ENCODE measurements around the gene FNDC3B.

FNDC3B gene

DNA sequence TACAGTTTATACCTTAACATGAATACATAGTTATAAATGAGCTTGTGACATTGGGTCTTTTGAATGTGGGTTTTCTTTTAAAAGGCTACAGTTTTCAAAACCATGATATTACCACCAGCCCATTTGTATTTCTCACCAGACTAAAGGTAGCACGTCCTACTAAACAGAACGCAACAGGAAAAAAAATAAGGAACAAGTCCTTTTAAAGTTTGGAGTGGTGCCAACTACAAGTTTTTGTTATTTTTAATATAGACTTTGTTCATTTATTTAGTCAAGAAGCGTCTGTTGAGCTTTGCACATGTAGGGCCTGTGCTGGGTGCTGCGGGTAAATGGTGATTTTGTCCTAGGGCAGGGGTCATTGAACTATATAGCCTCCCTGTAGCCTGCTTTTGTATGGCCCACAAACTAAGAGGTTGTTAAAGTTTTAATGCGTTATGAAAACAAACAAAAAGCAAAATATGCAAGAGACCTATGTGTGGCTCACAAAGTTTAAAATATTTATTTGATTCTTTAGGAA, 244.5 kb downstream of the FNDC3B start:
- DNase-seq (ENCODE audit: low read depth in 3 of 3) = no peak

DNA sequence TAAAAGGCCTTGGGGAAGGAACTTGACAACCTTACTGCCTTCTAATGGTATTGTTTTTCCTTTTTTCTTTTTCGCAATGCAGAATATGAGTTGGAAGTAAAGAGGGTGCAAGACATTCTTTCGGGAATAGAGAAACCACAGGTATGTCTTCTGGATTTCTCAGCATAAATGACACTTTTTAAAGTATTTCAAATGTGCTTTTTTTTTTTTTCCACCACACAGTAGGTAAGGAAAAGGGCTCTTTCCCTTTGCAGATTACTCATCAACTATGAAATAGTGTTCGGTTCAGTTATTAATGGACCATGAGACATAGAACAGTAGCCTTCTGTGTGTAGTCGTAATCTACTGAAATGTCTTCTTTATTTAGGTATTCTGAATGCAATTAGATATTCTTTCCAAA, 246.5 kb downstream of the FNDC3B start:
- DNase-seq (ENCODE audit: low read depth in 3 of 3) = no peak

GRCh38 chr3:172286548-172287148, 247.3 kb downstream of the FNDC3B start:
- DNase-seq (ENCODE audit: low read depth in 3 of 3) = no peak

- DNase-seq (ENCODE audit: low read depth in 3 of 3) = no peak
These were observed 248.6 kb downstream of the FNDC3B start for GRCh38 chr3:172287937-172288477.

DNA sequence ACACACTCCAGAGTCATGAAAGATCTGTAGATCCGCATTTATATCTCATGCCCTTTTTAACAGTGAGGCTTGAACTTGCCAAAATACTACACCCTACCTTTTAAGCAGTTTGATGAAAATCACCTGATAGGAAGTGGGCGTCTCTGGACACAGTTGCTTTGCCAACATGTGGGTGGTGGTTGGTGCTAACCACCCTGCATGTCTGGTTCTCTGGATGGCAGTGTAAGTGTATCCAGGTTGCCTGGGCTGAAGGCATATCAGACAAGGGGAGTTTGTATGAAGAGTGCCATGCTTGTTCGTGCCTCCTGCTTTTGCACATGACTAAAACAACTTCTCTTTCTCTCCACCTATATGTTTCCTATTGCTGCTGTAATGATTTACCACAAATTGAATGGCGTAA, 249.3 kb downstream of the FNDC3B start:
- no peak for DNase-seq (ENCODE audit: low read depth in 3 of 3)

- DNase-seq (ENCODE audit: low read depth in 3 of 3) = no peak
These were observed 250.2 kb downstream of the FNDC3B start for GRCh38 chr3:172289583-172289982.

DNA sequence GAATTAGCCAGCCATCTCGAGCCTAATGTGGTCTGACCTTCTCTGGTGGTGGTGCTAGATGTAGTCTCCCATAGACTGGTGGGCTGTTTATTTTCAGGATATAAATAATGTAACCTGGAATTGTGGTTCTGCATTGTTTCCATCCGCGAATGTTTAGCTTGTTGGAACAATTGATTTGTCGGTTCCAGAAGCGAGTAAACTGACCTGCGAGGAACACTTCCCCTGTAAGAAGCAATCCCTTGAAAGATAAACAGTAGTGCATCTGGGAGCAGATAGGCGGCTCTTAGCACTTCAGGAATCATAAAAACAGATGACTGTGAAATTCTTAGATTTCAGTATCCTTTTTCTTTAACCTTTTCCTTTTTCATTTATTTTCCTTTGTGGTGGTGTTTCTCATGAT, 251.1 kb downstream of the FNDC3B start:
- DNase-seq (ENCODE audit: low read depth in 3 of 3) = no peak

- no peak for DNase-seq (ENCODE audit: low read depth in 3 of 3)
These were observed 252.3 kb downstream of the FNDC3B start for GRCh38 chr3:172291650-172292049.

GRCh38 chr3:172292422-172292821, 253.0 kb downstream of the FNDC3B start:
- DNase-seq (ENCODE audit: low read depth in 3 of 3) = no peak

GRCh38 chr3:172293093-172293492, 253.7 kb downstream of the FNDC3B start:
- no peak for DNase-seq (ENCODE audit: low read depth in 3 of 3)

- DNase-seq (ENCODE audit: low read depth in 3 of 3) = no peak
These were observed 254.9 kb downstream of the FNDC3B start for GRCh38 chr3:172294223-172294806.

DNA sequence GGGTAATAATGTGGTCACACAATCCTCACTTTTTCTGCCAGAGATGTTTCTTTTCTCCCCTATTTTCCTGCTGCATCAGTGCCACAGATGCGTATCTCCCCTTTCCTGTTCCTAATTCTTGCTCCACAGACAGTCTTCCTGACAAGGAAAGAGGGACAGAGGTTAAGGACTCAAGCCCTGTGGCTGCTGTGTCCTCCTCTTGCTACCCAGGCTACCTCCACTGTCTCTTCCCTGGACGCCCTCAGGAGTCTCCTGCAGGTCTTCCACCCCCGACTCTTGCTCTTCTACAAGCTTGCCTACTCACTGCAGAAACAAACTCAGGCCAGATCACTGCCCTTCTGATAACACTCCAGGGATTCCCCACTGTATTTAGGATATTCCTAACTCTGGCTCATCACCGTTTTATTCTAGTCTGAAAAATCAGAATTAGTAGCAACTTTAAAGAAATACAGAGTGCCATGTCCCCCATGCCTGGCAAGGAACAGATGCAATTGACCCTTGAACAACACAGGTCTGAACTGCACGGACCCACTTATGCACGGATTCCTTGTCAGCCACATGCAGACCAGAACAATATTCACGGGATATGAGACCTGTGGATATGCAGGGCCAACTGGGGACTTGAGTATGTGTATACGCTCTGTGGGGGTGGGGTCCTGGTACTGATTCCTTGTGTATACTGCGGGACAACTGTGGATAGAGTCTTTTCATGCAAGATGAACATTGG, 257.0 kb downstream of the FNDC3B start:
- DNase-seq (ENCODE audit: low read depth in 3 of 3) = no peak

- no peak for DNase-seq (ENCODE audit: low read depth in 3 of 3)
These were observed 257.6 kb downstream of the FNDC3B start for GRCh38 chr3:172296975-172297332.

DNA sequence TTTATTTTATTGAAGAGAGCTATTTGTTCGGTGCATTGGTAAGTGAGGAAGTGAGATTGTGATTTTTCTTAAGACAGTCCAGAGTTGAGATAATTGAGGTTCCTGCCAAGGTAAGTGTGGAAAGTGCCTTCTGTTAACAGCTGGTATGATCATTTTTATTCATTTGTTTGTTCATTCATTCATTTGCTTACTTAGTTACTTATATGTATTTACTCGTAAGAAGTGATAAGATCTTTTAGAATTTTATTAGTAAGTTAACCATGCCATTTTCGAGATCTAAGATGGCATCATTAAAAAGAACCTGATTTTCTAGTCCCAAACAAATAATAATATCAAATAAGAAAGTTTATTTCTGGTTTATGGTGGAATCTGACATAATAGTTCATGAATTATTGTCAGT, 258.9 kb downstream of the FNDC3B start:
- no peak for DNase-seq (ENCODE audit: low read depth in 3 of 3)

- no peak for DNase-seq (ENCODE audit: low read depth in 3 of 3)
These were observed 260.8 kb downstream of the FNDC3B start for GRCh38 chr3:172300187-172300586.

GRCh38 chr3:172300862-172301261, 261.5 kb downstream of the FNDC3B start:
- DNase-seq (ENCODE audit: low read depth in 3 of 3) = no peak

DNA sequence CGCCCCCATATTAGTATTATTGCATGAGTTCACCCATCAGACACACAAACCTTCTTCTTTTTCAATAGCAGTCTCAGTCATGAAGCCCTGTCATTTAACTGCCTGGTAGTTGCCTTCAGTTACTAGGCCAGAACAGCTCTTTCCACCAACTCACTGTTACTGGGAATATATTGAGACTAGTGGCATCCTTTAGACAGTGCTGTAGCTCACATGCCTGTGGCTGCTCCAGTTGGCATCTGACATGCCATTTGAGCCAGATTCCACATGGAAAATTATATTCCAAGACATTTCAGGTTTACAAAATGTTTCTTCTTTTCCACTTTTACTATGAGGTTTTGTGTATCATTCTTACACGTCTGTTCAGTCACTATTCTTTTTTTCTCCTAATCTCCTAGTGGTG, 262.8 kb downstream of the FNDC3B start:
- DNase-seq (ENCODE audit: low read depth in 3 of 3) = no peak

DNA sequence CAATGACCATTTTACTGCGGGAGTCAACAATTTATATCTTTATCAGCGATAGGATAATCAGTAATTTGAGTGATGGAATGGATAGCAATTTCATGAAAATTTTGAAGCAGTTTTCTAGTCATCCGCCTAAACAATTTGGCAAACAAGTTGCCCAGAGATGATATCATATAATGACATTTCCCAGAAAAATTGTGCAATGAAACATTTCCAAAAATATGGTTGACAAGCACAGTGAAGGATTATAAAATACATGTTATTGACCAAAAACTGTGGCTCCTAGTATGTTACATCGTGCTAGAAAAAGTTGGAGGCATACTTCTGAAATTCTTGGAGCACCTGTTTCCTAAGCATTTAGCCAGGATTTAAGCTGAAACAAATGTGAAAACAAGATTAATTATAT, 263.8 kb downstream of the FNDC3B start:
- no peak for DNase-seq (ENCODE audit: low read depth in 3 of 3)

- DNase-seq (ENCODE audit: low read depth in 3 of 3) = no peak
These were observed 264.7 kb downstream of the FNDC3B start for GRCh38 chr3:172303941-172304558.

GRCh38 chr3:172305552-172305951, 266.2 kb downstream of the FNDC3B start:
- no peak for DNase-seq (ENCODE audit: low read depth in 3 of 3)

DNA sequence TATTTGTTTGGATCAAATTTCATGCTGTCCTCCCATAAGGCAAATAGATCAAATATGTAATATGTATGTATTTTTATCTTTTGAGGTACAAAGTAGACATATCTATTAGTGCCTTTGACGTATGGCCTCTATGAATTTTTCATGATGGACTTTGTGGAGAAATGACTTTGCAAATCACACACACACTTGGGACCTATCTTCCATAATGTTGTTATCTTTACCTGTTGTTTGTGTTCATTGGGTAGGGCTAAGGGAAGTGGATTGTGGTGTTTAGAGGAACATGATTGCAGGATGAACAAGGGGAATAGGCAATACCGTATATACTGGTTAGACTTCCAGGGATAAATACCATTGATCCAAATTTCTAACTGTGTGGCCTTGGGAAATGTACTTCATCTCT, 266.6 kb downstream of the FNDC3B start:
- DNase-seq (ENCODE audit: low read depth in 3 of 3) = no peak

DNA sequence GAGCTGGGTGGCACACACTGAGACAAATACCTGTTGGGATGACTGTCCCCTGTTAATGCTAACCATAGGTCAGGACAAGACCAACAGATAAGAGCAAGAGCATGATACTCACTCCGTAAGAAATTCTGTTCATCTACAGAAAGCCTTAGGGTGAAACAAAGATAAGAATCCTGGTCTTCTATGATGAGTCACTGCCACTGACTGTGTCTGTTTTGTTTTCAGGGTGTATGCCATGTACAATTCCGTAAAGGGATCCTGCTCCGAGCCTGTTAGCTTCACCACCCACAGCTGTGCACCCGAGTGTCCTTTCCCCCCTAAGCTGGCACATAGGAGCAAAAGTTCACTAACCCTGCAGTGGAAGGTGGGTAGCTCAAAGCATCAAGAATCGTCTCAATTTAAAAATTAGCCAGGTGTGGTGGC, 267.8 kb downstream of the FNDC3B start:
- no peak for DNase-seq (ENCODE audit: low read depth in 3 of 3)

All from stimulated activated CD4-positive, alpha-beta T cell treated with anti-CD3 and anti-CD28 coated beads, TNF-alpha, amount 100 ng/mL, for 4 hours (primary cell).